Lower lobe of right lung (tissue), 2 donors: Measurements from ENCODE around the gene UCN2. TPM values are rescaled to one million over a fixed set of nuclear protein-coding genes. Genes with fewer than 3 reads are reported as not detected.

ENCODE experiments used
- ATAC-seq, 2 donors: fragments of 200-7000 bp; cut with Tn5 transposase; one replicate each; pipeline ENCODE4 v1.9.1; 2020 to 2022; ENCODE audit warnings: mild to moderate bottlenecking in 2 of 2, moderate library complexity in 2 of 2
- DNase-seq: peaks from one replicate; pipeline ENCODE4 v3.0.0-alpha.2; 2020
- H3K27ac ChIP-seq: fragments of 200-600 bp; one replicate; pipeline ENCODE4 v1.8.0; 2022
- H3K27me3 ChIP-seq: fragments of 200-600 bp; one replicate; pipeline ENCODE4 v1.8.0; 2022; ENCODE audit warnings: low read depth
- H3K36me3 ChIP-seq: fragments of 200-600 bp; one replicate; pipeline ENCODE4 v1.8.0; 2022; ENCODE audit warnings: mild to moderate bottlenecking
- H3K4me1 ChIP-seq: fragments of 200-600 bp; one replicate; pipeline ENCODE4 v1.8.0; 2022
- H3K4me3 ChIP-seq: fragments of 200-600 bp; one replicate; pipeline ENCODE4 v1.8.0; 2022; ENCODE audit warnings: mild to moderate bottlenecking
- H3K9me3 ChIP-seq: fragments of 200-600 bp; one replicate; pipeline ENCODE4 v1.8.0; 2022
- CTCF ChIP-seq: fragments of 200-600 bp; IDR thresholded peaks from one replicate; pipeline ENCODE4 v1.8.0; 2022; ENCODE audit warnings: antibody characterized with exemption, mild to moderate bottlenecking
- intact Hi-C: fragments of 100-400 bp; cut with DNase I; formaldehyde crosslinking; loops from one replicate; pipeline ENCODE4 v1.11.0; 2022
- total RNA-seq: library from RNA; stranded (reverse); fragmentation: NEBNext Ultra II Directional; extraction: Animal tissue kit (Norgen Biotek cat#: 25700); gene quantifications from one replicate; pipeline ENCODE4 v1.2.1, GENCODE V29; 2021
- donor health status: DM: no; HTN: yes; CAD: no; lungs with severe emphysema.

Gene UCN2
- total RNA-seq, 1 donor from 2014 or later, result 0.32 TPM

GRCh38 chr3:48561045-48561736 lies 2.4 kb downstream of the UCN2 start:
- Histone ChIP-seq H3K4me3 (peak overlapping the region; percentile 40), H3K9me3 (no peaks in the 10 kb centered on the region), H3K27me3 (no peaks in the 10 kb centered on the region), H3K27ac (peak overlapping the region; percentile 53), H3K36me3 (no peaks in the 10 kb centered on the region), H3K4me1 (peaks cover 43% of the 10 kb centered on the region)
- intact Hi-C loops, result no loop called here
- TF ChIP-seq CTCF, result peak; percentile 24
- peak; percentile 81 for DNase-seq
- ATAC-seq, result peak in 1 of 2 donors; percentile 5

- no peak for TF ChIP-seq CTCF
- Histone ChIP-seq H3K4me3 (peak overlapping the region; percentile 40), H3K4me1 (peaks cover 49% of the 10 kb centered on the region), H3K27me3 (no peaks in the 10 kb centered on the region), H3K36me3 (no peaks in the 10 kb centered on the region), H3K9me3 (no peaks in the 10 kb centered on the region), H3K27ac (peak overlapping the region; percentile 53)
- no peak for DNase-seq
- no peak for ATAC-seq
- intact Hi-C loops, result no loop called here
Measured at GRCh38 chr3:48560648-48561018, 2.9 kb downstream of the UCN2 start.

GRCh38 chr3:48558493-48559134 lies 5.0 kb downstream of the UCN2 start:
- H3K9me3 ChIP-seq, result no peaks in the 10 kb centered on the region
- H3K4me1 ChIP-seq, result peaks cover 46% of the 10 kb centered on the region
- H3K4me3 ChIP-seq, result no peak overlapping the region
- TF ChIP-seq CTCF, result no peak
- H3K27me3 ChIP-seq, result no peaks in the 10 kb centered on the region
- ATAC-seq, result peak; percentile 6 to 43
- intact Hi-C loops, result loop anchor here (10.0 kb wide), 1 partner anchor 94 kb away; a partner anchor contains a TSS
- no peaks in the 10 kb centered on the region for H3K36me3 ChIP-seq
- peak; percentile 89 for DNase-seq
- peak overlapping the region; percentile 65 for H3K27ac ChIP-seq

- peak; percentile 94 to 95 for ATAC-seq
- TF ChIP-seq CTCF, result no peak
- Histone ChIP-seq H3K36me3 (no peaks in the 10 kb centered on the region), H3K4me1 (peaks cover 46% of the 10 kb centered on the region), H3K9me3 (no peaks in the 10 kb centered on the region), H3K27ac (peak within 1 kb of the TSS; percentile 77), H3K27me3 (no peaks in the 10 kb centered on the region), H3K4me3 (peak within 1 kb of the TSS; percentile 63)
- peak; percentile 99 for DNase-seq
- intact Hi-C loops, result loop anchor here (10.0 kb wide), 1 partner anchor 92 kb away; a partner anchor contains a TSS
Measured at GRCh38 chr3:48556796-48557626, 6.6 kb downstream of the UCN2 start, which contains the start of gene PFKFB4. Gene PFKFB4 (minus strand): TSS chr3:48556803. CDS start chr3:48556777, 26 bp downstream.

GRCh38 chr3:48555949-48556795 lies 7.4 kb downstream of the UCN2 start:
- no peak for TF ChIP-seq CTCF
- Histone ChIP-seq H3K9me3 (no peaks in the 10 kb centered on the region), H3K27ac (peak overlapping the region; percentile 56), H3K4me1 (peaks cover 44% of the 10 kb centered on the region), H3K36me3 (no peaks in the 10 kb centered on the region), H3K27me3 (no peaks in the 10 kb centered on the region), H3K4me3 (peak overlapping the region; percentile 63)
- ATAC-seq (no peak), DNase-seq (no peak)
- intact Hi-C loops, result loop anchor here (10.0 kb wide), 1 partner anchor 91 kb away; a partner anchor contains a TSS
